Stimulated activated CD8-positive, alpha-beta memory T cell treated with anti-CD3 and anti-CD28 coated beads, Interleukin-12 subunit alpha, Interleukin-12 subunit beta, amount 100 ng/mL, for 4 hours (primary cell): Measurements from ENCODE around the gene ZNF716.
"Not testable (repeated sequence)": the region's sequence is repeated elsewhere in the genome, so short reads cannot be mapped to it uniquely, and the experiment has no call there.

ENCODE experiments used
- DNase-seq: peaks from one replicate; pipeline ENCODE4 v3.0.0-alpha.2; 2020; ENCODE audit warnings: low read depth

ZNF716 gene

DNA sequence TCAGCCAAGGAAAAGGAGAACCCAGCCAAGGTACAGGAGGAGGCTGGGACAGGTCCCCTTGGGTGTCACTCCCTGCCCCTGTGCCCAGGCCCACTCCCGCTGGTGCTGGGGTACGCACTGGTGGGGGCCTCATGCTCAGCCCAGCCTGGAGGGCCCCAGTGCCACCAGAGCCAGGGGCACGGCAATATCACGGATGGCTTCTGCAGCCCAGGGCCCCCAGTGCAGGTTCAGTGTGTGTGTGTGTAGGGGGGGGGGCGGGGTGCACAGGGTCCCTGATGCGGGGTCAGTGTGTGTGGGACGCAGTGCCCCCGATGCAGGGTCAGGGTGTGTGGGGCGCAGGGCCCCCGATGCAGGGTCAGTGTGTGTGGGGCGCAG is 23.4 kb upstream of the ZNF716 start:
- DNase-seq: no peak

DNA sequence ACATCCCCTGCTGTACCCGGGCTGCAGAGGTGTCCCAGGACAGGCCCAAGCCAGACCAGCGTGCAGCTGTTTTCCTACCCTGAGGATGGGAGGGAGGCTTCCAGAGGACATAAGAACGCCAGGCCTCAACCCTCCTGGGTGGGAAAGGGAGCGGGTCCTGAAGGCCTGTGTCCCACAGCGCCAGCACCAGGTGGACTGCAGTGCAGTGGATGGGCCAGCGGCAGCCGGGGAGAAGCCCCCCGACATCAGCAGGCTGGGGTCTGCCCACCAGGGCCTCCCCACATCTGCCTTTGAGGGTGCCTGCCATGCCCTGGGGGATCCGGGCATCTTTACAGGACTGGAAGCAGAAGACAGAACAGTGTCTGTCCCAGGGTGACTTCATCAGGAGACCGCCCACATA is 22.8 kb upstream of the ZNF716 start:
- DNase-seq: no peak

DNA sequence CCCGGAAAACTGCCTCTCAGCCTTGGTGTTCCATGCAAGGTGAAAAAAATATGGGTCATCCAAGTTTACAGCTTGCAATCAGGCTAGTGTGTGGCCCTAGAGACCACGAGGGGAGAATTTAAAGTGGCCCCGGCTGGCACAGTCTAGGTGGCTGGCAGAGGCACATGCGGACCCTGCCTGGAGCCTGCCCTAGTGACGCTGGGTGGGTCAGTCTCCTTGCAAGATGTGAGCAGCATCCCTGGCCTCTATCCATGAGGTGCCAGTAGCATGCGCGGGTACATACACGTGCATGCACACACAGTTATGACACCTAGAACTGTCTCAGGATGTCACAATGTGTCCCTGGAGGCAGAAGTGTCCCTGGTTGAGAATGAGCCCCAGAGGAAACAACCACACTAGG is 22.4 kb upstream of the ZNF716 start:
- DNase-seq: no peak

DNA sequence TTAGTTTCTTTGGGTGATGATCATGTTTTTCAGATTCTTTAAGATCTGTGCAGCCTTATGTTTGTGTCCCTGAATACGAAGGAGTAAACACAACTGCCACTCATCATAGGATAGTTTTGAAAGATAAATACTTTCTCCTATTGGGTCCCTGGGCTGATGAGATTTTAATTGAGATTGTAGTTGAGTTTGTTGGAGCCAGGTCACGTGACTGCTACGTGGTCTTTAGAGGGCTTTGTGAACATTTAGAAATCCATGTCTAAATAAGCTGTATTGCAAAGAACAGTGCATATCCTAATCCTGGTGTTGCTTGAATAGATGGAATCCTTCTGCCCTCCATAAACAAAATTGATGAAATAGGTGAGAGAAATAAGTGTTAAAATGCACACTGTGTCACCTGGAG is 17.4 kb upstream of the ZNF716 start:
- DNase-seq: no peak

DNA sequence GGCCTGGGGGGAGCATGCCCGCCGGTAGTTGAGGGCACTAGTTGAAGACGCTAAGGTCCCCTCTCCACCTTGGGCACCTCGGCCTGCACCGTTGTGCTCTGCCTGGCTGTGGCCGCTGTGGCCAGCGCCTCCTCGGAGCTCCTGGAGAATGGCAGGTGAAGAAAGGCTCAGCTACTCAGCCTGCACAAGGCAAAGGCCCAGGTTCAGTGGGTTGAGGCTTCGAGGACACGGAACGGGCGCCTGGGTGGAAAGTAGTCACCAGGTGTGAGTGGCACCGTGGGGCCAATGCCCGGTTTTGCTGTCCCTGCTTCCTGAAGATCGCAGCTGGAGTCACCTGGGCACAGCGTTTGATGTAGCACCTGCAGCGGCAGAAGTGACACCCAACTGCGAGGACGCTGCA is 12.4 kb upstream of the ZNF716 start:
- DNase-seq: no peak

DNA sequence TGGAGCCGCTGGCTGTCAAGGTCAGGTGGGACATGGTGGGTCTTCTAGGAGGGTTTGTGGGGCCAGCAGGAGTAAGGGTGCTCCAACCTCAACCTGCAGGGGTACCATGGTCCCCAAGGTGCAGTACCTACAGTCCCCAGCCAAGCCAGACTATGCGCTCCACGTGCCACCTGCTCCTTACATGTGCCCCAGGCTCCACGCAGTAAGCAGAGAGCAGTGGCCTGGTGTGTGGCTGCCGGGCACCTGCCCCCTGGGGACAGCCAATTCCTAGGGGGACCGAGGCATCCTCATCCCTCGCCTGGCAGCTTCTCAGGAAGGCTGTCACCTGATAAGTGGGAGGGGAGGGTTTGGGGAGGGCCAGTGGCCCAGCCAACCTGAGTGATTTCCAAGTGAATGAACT is 11.7 kb upstream of the ZNF716 start:
- no peak for DNase-seq

DNA sequence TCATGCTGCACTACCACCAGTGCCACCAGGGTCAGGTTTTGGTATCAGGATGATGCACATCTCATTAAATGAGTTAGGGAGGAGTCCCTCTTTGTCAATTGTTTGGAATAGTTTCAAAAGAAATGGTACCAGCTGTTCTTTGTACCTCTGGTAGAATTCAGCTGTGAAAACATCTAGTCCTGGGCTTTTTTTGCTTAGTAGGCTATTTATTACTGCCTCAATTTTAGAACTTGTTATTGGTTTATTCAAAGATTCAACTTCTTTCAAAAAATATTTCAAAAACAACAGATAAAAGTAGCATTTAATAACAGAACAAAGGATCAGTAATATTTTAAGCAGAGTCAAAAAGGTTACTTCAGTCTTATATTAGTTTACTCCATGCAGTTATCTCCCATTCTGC is 6.4 kb upstream of the ZNF716 start:
- DNase-seq: no peak

DNA sequence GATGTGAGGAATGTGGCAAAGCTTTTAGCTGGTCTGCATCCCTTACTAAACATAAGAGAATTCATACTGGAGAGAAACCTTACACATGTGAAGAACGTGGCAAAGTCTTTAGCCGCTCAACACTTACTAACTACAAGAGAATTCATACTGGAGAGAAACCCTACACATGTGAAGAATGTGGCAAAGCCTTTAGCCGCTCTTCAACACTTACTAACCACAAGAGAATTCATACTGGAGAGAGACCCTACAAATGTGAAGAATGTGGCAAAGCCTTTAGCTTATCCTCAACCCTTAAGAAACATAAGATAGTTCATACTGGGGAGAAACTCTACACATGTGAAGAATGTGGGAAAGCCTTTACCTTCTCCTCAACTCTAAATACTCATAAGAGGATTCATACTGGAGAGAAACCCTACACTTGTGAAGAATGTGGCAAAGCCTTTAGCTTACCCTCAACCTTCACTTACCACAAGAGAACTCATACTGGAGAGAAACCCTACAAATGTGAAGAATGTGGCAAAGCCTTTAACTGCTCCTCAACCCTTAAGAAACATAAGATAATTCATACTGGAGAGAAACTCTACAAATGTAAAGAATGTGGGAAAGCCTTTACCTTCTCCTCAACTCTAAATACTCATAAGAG is 19.3 kb downstream of the ZNF716 start:
- DNase-seq: not testable (repeated sequence)

DNA sequence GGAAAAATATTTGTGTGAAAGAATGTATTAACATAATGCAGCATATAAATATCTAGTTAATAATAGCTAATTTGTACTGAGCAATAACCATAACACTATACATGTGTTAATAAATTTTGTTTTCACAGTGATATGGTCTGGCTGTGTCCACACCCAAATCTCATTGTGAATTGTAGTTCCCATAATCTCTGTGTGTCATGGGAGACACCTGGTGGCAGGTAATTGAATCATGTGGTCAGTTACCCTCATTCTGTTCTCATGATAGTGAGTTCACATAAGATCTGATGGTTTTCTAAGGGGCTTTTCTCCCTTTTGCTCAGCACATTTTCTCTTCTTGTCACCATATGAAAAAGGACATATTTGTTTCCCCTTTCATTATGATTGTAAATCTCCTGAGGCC is 30.3 kb downstream of the ZNF716 start:
- DNase-seq: not testable (repeated sequence)

DNA sequence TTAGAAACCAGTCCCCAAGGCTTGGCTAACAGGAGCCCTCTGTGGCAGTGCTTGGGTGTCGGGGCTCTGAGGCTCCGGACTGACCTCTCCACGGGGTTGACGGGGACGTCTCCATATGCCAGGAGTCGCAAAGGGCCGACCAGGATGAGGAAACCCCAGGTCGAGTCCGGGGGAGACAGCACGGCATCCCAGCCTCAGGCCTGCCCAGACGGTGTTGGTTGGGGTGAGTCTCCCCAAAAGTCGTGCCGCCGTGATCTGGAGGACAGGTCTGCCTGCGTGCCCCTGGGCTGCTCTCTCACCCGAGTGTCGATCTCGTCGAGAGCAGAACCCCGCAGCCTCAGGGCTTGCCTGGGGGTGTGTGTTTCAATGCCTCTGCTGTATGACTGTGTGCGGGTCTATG is 35.0 kb downstream of the ZNF716 start:
- not testable (repeated sequence) for DNase-seq

DNA sequence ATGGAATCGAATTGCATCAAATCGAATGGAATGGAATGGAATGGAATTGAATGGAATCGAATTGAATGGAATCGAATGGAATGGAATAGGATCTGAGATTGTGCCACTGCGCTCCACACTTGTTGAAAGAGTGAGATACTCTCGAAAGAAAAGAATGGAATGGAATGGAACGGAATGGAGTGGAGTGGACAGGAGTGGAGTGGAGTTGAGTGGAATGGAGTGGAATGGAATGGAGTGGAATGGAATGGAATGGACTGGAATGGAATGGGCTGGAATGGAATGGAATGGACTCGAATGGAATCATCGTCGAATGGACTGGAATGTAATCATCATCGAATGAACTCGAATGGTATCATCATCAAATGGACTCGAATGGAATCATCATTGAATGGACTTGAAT is 38.0 kb downstream of the ZNF716 start:
- DNase-seq: no peak

DNA sequence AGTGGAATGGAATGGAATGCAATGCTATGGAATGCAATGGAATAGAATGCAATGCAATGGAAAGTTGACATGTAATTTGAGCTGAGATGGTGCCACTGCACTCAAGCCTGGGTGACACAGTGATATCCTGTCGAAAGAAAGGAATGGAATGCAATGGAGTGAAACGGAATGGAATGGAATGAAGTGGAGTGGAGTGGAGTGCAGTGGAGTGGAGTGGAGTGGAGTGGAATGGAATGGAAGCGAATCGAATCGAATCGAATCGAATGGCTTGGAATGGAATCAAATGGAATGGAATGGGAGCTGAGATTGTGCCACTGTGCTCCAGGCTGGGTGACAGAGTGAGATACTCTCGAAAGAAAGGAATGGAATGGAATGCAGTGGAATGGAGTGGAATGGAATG is 45.1 kb downstream of the ZNF716 start:
- DNase-seq: not testable (repeated sequence)

DNA sequence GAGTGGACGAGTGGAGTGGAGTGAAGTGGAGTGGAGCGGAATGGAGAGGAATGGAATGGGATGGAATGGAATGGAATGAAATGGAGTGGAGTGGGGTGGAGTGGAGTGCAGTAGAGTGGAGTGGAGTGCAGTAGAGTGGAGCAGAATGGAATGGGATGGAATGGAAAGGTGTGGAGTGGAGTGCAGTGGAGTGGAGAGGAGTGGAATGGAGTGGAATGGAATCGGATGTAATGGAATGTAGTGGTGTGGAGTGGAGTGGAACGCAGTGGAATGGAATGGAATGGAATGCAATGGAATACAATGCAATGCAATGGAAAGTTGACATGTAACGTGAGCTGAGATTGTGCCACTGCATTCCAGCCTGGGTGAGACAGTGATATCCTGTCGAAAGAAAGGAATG is 46.4 kb downstream of the ZNF716 start:
- DNase-seq: no peak

DNA sequence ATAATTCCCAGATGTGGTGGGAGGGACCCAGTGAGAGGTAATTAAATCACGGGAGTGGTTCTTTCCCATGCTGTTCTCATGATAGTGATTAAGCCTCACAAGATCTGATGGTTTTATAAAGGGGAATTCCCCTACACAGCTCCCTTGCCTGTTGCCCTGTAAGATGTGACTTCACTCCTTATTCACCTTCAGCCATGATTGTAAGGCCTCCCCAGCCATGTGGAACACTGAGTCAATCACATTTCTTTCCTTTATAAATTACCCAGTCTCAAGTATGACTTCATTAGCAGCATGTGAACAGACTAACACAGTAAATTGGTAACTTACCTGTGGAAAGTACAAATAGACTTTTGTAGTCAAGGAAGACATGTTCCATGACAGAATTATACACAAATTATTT is 55.2 kb downstream of the ZNF716 start:
- DNase-seq: no peak
